ENCODE measurements around the gene GCDH.
A peak's percentile ranks its signal among the peaks of the same experiment; 100 is the strongest.
"Not testable (repeated sequence)": the region's sequence is repeated elsewhere in the genome, so short reads cannot be mapped to it uniquely, and the experiment has no call there.

The GCDH gene

GRCh38 chr19:12890299-12890786, 617 bp upstream of the GCDH start:
- Histone ChIP-seq H3K9ac (ENCODE audit: low read length) (peak overlapping the region; percentile 57), H3K56ac (ENCODE audit: low read length) (peak overlapping the region; percentile 83), H3K4me2 (ENCODE audit: low read length) (peak overlapping the region; percentile 42)
- H4K8ac ChIP-seq (ENCODE audit: low read depth, low read length); H3K36me3 ChIP-seq (ENCODE audit: control insufficient read depth, insufficient read depth, low read length); H2AK5ac ChIP-seq (ENCODE audit: low read length); H3K79me2 ChIP-seq (ENCODE audit: control insufficient read depth, insufficient read depth, low read length); H3K79me1 ChIP-seq (ENCODE audit: low read length); H3K4me3 ChIP-seq (ENCODE audit: low read length); H2BK120ac ChIP-seq (ENCODE audit: low read depth, low read length); H3K4ac ChIP-seq (ENCODE audit: low read depth, low read length); DNase-seq; H3K27me3 ChIP-seq (ENCODE audit: insufficient read depth, low read length, poor library complexity); H3K4me1 ChIP-seq (ENCODE audit: control insufficient read depth, low read depth, low read length); H3K27ac ChIP-seq (ENCODE audit: low read depth, low read length); H2BK15ac ChIP-seq (replicated peaks; ENCODE audit: low read depth); H3K23ac ChIP-seq (ENCODE audit: low read length); H2BK5ac ChIP-seq (ENCODE audit: low read length); H3K18ac ChIP-seq (ENCODE audit: low read length); H4K5ac ChIP-seq (ENCODE audit: low read length): not testable (repeated sequence)
- no CpG with 5 or more reads among the region's 10 CpGs for WGBS (ENCODE audit: extremely low coverage, insufficient coverage, low lambda C conversion rate)

GRCh38 chr19:12891553-12892021, 627 bp downstream of the GCDH start:
- Histone ChIP-seq H3K18ac (ENCODE audit: low read length) (no peak overlapping the region), H3K4me3 (ENCODE audit: low read length) (peak overlapping the region; percentile 97), H4K8ac (ENCODE audit: low read depth, low read length) (no peak overlapping the region), H3K9ac (ENCODE audit: low read length) (peak overlapping the region; percentile 84), H2BK15ac (replicated peaks; ENCODE audit: low read depth) (no peak overlapping the region), H2BK120ac (ENCODE audit: low read depth, low read length) (no peak overlapping the region), H4K5ac (ENCODE audit: low read length) (no peak overlapping the region), H3K79me2 (ENCODE audit: control insufficient read depth, insufficient read depth, low read length) (no peaks in the 10 kb centered on the region), H3K4me1 (ENCODE audit: control insufficient read depth, low read depth, low read length) (peaks cover 2% of the 10 kb centered on the region), H3K23ac (ENCODE audit: low read length) (no peak overlapping the region), H3K79me1 (ENCODE audit: low read length) (peaks cover 4% of the 10 kb centered on the region), H3K27me3 (ENCODE audit: insufficient read depth, low read length, poor library complexity) (no peaks in the 10 kb centered on the region), H3K56ac (ENCODE audit: low read length) (peak overlapping the region; percentile 90), H3K4ac (ENCODE audit: low read depth, low read length) (no peak overlapping the region), H2AK5ac (ENCODE audit: low read length) (no peak overlapping the region), H3K27ac (ENCODE audit: low read depth, low read length) (no peak overlapping the region), H2BK5ac (ENCODE audit: low read length) (no peak overlapping the region), H3K36me3 (ENCODE audit: control insufficient read depth, insufficient read depth, low read length) (peaks cover 2% of the 10 kb centered on the region), H3K4me2 (ENCODE audit: low read length) (peak overlapping the region; percentile 32)
- peak; percentile 21 for DNase-seq
- no CpG with 5 or more reads among the region's 26 CpGs for WGBS (ENCODE audit: extremely low coverage, insufficient coverage, low lambda C conversion rate)

GRCh38 chr19:12893582-12893981, 2.6 kb downstream of the GCDH start:
- H3K18ac ChIP-seq (ENCODE audit: low read length): no peak overlapping the region
- no peak overlapping the region for H3K4me2 ChIP-seq (ENCODE audit: low read length)
- DNase-seq: no peak
- no peaks in the 10 kb centered on the region for H3K79me2 ChIP-seq (ENCODE audit: control insufficient read depth, insufficient read depth, low read length)
- no peak overlapping the region for H2BK5ac ChIP-seq (ENCODE audit: low read length)
- no peak overlapping the region for H3K27ac ChIP-seq (ENCODE audit: low read depth, low read length)
- H3K79me1 ChIP-seq (ENCODE audit: low read length): peaks cover 4% of the 10 kb centered on the region
- no peak overlapping the region for H4K8ac ChIP-seq (ENCODE audit: low read depth, low read length)
- no peak overlapping the region for H3K56ac ChIP-seq (ENCODE audit: low read length)
- no peak overlapping the region for H2BK120ac ChIP-seq (ENCODE audit: low read depth, low read length)
- peaks cover 2% of the 10 kb centered on the region for H3K4me1 ChIP-seq (ENCODE audit: control insufficient read depth, low read depth, low read length)
- H3K36me3 ChIP-seq (ENCODE audit: control insufficient read depth, insufficient read depth, low read length): peaks cover 4% of the 10 kb centered on the region
- no peak overlapping the region for H3K23ac ChIP-seq (ENCODE audit: low read length)
- H3K4ac ChIP-seq (ENCODE audit: low read depth, low read length): no peak overlapping the region
- no peak overlapping the region for H2AK5ac ChIP-seq (ENCODE audit: low read length)
- no peak overlapping the region for H3K9ac ChIP-seq (ENCODE audit: low read length)
- no peak overlapping the region for H4K5ac ChIP-seq (ENCODE audit: low read length)
- WGBS (ENCODE audit: extremely low coverage, insufficient coverage, low lambda C conversion rate): no CpG with 5 or more reads among the region's 5 CpGs
- no peak overlapping the region for H2BK15ac ChIP-seq (replicated peaks; ENCODE audit: low read depth)
- H3K27me3 ChIP-seq (ENCODE audit: insufficient read depth, low read length, poor library complexity): no peaks in the 10 kb centered on the region
- H3K4me3 ChIP-seq (ENCODE audit: low read length): no peak overlapping the region

DNA sequence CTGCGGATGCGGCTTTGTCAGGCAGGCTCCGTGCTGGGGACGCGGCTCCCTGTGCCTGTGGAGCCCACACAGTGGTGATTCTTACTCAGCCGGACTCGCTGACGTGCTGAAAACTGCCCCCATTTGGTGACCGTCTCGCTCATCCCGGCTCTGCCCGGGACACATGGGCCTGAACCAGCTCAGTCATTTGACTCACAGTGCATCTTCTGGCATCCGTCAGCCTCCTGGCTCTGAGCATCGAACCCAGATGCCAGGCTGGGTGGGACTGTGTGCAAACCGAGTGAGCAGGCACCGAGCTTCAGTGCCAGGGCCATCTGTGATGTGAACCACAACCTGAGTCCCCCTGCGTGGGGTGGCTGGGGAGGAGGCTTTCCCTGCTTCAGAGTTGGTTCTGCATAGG, 5.5 kb downstream of the GCDH start:
- Histone ChIP-seq H3K4me1 (ENCODE audit: control insufficient read depth, low read depth, low read length) (peaks cover 2% of the 10 kb centered on the region), H3K36me3 (ENCODE audit: control insufficient read depth, insufficient read depth, low read length) (peaks cover 4% of the 10 kb centered on the region), H3K9ac (ENCODE audit: low read length) (no peak overlapping the region), H3K79me1 (ENCODE audit: low read length) (peaks cover 2% of the 10 kb centered on the region), H3K4me3 (ENCODE audit: low read length) (no peak overlapping the region), H3K56ac (ENCODE audit: low read length) (no peak overlapping the region), H2AK5ac (ENCODE audit: low read length) (no peak overlapping the region), H3K23ac (ENCODE audit: low read length) (no peak overlapping the region), H2BK5ac (ENCODE audit: low read length) (no peak overlapping the region), H2BK120ac (ENCODE audit: low read depth, low read length) (no peak overlapping the region), H3K79me2 (ENCODE audit: control insufficient read depth, insufficient read depth, low read length) (no peaks in the 10 kb centered on the region), H4K5ac (ENCODE audit: low read length) (no peak overlapping the region), H3K27ac (ENCODE audit: low read depth, low read length) (no peak overlapping the region), H3K4me2 (ENCODE audit: low read length) (no peak overlapping the region), H4K8ac (ENCODE audit: low read depth, low read length) (no peak overlapping the region), H3K18ac (ENCODE audit: low read length) (no peak overlapping the region), H3K4ac (ENCODE audit: low read depth, low read length) (no peak overlapping the region), H2BK15ac (replicated peaks; ENCODE audit: low read depth) (no peak overlapping the region), H3K27me3 (ENCODE audit: insufficient read depth, low read length, poor library complexity) (no peaks in the 10 kb centered on the region)
- no peak for DNase-seq
- no CpG with 5 or more reads among the region's 17 CpGs for WGBS (ENCODE audit: extremely low coverage, insufficient coverage, low lambda C conversion rate)

DNA sequence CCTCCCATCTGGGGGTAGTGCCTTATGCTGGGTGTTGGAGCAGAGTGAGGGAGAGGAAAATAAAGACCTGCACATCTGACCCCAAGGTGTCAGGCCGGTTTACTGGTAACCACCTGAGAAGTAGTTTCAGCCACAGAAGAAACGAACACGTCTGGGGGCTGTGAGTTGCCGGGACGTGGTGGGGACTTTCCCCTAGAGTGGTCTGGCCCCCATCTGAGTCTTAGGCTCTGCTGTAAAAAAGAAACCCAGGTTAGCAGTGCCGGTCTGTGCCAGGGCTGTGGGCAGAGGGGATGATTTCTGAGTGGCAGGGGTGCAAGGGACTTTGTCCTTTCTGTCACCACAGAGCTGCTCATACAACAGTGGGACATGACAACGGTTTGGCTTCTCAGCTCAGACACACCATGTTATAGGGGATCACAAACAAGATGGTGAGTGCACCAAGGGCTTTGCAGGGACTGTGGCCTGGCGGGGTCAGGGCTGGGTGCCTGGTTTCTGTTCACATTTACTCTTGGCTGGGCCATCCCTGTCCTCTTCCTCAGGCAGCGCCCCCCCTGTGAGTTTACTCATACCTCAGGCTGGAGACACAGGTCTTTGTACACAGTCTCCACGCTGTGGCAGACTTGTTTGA, 9.0 kb downstream of the GCDH start:
- H3K56ac ChIP-seq (ENCODE audit: low read length): no peak overlapping the region
- H2BK5ac ChIP-seq (ENCODE audit: low read length): no peak overlapping the region
- no peak overlapping the region for H3K4ac ChIP-seq (ENCODE audit: low read depth, low read length)
- no peaks in the 10 kb centered on the region for H3K79me1 ChIP-seq (ENCODE audit: low read length)
- DNase-seq: no peak
- no peak overlapping the region for H3K23ac ChIP-seq (ENCODE audit: low read length)
- H3K4me2 ChIP-seq (ENCODE audit: low read length): no peak overlapping the region
- no peak overlapping the region for H3K18ac ChIP-seq (ENCODE audit: low read length)
- no peaks in the 10 kb centered on the region for H3K27me3 ChIP-seq (ENCODE audit: insufficient read depth, low read length, poor library complexity)
- H3K79me2 ChIP-seq (ENCODE audit: control insufficient read depth, insufficient read depth, low read length): no peaks in the 10 kb centered on the region
- H3K27ac ChIP-seq (ENCODE audit: low read depth, low read length): no peak overlapping the region
- no peak overlapping the region for H3K4me3 ChIP-seq (ENCODE audit: low read length)
- H3K9ac ChIP-seq (ENCODE audit: low read length): no peak overlapping the region
- no peaks in the 10 kb centered on the region for H3K4me1 ChIP-seq (ENCODE audit: control insufficient read depth, low read depth, low read length)
- H2AK5ac ChIP-seq (ENCODE audit: low read length): no peak overlapping the region
- H2BK15ac ChIP-seq (replicated peaks; ENCODE audit: low read depth): no peak overlapping the region
- H4K8ac ChIP-seq (ENCODE audit: low read depth, low read length): no peak overlapping the region
- H4K5ac ChIP-seq (ENCODE audit: low read length): no peak overlapping the region
- WGBS (ENCODE audit: extremely low coverage, insufficient coverage, low lambda C conversion rate): no CpG with 5 or more reads among the region's 10 CpGs
- peaks cover 4% of the 10 kb centered on the region for H3K36me3 ChIP-seq (ENCODE audit: control insufficient read depth, insufficient read depth, low read length)
- no peak overlapping the region for H2BK120ac ChIP-seq (ENCODE audit: low read depth, low read length)

DNA sequence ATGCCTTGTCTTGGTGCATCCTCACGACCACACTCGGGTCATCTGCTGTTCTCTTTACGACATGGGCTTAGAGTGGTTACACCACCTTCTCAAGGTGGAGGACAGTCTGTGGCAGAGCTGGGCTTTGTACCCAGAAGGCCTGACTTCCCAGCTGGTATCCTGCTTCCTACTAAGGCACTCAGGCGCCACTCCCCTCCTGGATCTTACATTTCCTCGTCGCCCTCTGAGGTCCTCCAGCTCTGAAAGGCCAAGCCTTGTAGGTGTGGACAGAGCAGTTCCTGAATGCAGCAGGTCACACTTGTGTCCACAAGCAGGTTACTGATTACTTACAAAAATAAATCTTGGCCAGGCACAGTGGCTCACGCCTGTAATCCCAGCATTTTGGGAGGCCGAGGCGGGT, 16.2 kb downstream of the GCDH start:
- Histone ChIP-seq H3K27ac (ENCODE audit: low read depth, low read length) (no peak overlapping the region), H3K9ac (ENCODE audit: low read length) (no peak overlapping the region), H3K4me1 (ENCODE audit: control insufficient read depth, low read depth, low read length) (no peaks in the 10 kb centered on the region), H2BK5ac (ENCODE audit: low read length) (no peak overlapping the region), H2AK5ac (ENCODE audit: low read length) (no peak overlapping the region), H3K27me3 (ENCODE audit: insufficient read depth, low read length, poor library complexity) (no peaks in the 10 kb centered on the region), H2BK15ac (replicated peaks; ENCODE audit: low read depth) (no peak overlapping the region), H3K18ac (ENCODE audit: low read length) (no peak overlapping the region), H3K56ac (ENCODE audit: low read length) (no peak overlapping the region), H3K79me2 (ENCODE audit: control insufficient read depth, insufficient read depth, low read length) (no peaks in the 10 kb centered on the region), H3K23ac (ENCODE audit: low read length) (no peak overlapping the region), H3K36me3 (ENCODE audit: control insufficient read depth, insufficient read depth, low read length) (no peaks in the 10 kb centered on the region), H3K4me3 (ENCODE audit: low read length) (no peak overlapping the region), H3K79me1 (ENCODE audit: low read length) (no peaks in the 10 kb centered on the region), H3K4me2 (ENCODE audit: low read length) (no peak overlapping the region), H4K8ac (ENCODE audit: low read depth, low read length) (no peak overlapping the region), H4K5ac (ENCODE audit: low read length) (no peak overlapping the region), H2BK120ac (ENCODE audit: low read depth, low read length) (no peak overlapping the region), H3K4ac (ENCODE audit: low read depth, low read length) (no peak overlapping the region)
- WGBS (ENCODE audit: extremely low coverage, insufficient coverage, low lambda C conversion rate): no CpG with 5 or more reads among the region's 9 CpGs
- no peak for DNase-seq
